GM12892 (cell line): ENCODE measurements around the gene HSPA1L.

Experiments
- POLR2A ChIP-seq: IDR thresholded peaks from 2 replicates; pipeline ENCODE4 v1.6.1; 2011; ENCODE audit warnings: low read depth, low read length, control low read depth
- POLR2AphosphoS5 ChIP-seq: IDR thresholded peaks from 2 replicates; pipeline ENCODE4 v1.6.1; 2011; ENCODE audit warnings: low read depth, low read length, control low read depth

DNA sequence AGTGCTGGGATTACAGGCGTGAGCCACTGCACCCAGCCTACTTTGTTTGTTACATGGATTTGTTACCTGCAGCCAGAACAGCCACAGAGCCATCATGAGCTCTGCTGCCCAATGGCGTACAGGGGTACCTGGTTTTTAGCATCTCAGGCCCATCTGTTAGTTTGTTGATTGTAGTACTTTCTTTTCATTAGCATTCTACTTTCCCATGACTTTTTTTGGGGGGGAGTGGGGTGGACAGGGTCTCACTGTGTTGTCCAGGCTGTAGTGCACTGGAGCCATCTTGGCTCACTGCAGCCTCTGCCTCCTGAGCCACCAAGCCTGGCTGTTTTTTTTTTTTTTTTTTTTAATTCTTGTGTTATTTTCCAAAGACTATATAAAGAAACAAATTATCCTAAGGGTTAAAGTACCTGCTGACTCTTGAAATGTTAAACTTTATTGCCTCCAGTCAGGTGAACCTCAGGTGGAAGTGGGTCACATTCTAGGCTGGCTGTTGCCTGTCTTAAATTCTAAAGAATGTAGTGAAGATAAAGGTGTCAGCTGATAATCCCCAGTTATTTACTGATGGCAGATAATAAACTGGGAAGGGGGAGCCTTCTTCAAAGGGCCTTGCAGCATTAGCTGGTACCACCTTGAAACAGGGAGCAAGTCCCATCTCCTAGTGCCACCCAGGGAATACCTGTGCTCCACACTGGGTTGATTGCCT lies 32.3 kb upstream of the HSPA1L start:
- no peak for TF ChIP-seq POLR2A
- TF ChIP-seq POLR2AphosphoS5 = no peak
